CD4-positive, alpha-beta T cell (primary cell): Measurements from ENCODE around the gene HPSE. TPM values are rescaled to one million over a fixed set of nuclear protein-coding genes. Genes with fewer than 3 reads are reported as not detected.

Experiments used
- ATAC-seq: fragments of 200-7000 bp; cut with Tn5 transposase; one replicate; pipeline ENCODE4 v1.10.0; 2022; ENCODE audit warnings: mild to moderate bottlenecking; ENCODE audit not compliant: poor library complexity
- CTCF ChIA-PET: fragments of 350-600 bp; sonication (Branson Sonifier 250); formaldehyde crosslinking; loops from one replicate; lab custom pipeline; 2021; ENCODE audit warnings: antibody characterized with exemption, inconsistent platforms; lab: Charles Lee
- POLR2A ChIA-PET: fragments of 350-600 bp; sonication (Branson Sonifier 250); formaldehyde crosslinking; loops from one replicate; lab custom pipeline; 2021; ENCODE audit warnings: antibody characterized with exemption, inconsistent platforms; lab: Charles Lee
- DNase-seq, 14 experiments: peaks; one replicate each; pipeline ENCODE4 v3.0.0-alpha.2; 2013 to 2020; ENCODE audit warnings: mixed read lengths in 2 of 14
- H3K27ac ChIP-seq, 2 donors: one replicate each; pipeline versions ENCODE4 v1.5.1 to v1.7.0; 2013; ENCODE audit warnings: low read length in 2 of 2, low read depth in 1 of 2, mild to moderate bottlenecking in 1 of 2
- H3K27me3 ChIP-seq, 2 experiments: 1 replicate in 1 of 2; 2 replicates in 1 of 2; pipeline versions ENCODE4 v1.6.1 to v1.7.0; 2013; ENCODE audit warnings: low read length in 2 of 2, control low read depth in 1 of 2, mild to moderate bottlenecking in 1 of 2, moderate library complexity in 1 of 2; ENCODE audit not compliant: insufficient read depth in 2 of 2, control insufficient read depth in 1 of 2
- H3K36me3 ChIP-seq: one replicate; pipeline ENCODE4 v1.6.1; 2013; ENCODE audit warnings: low read length, control low read depth; ENCODE audit not compliant: insufficient read depth
- H3K4me1 ChIP-seq: one replicate; pipeline ENCODE4 v1.6.1; 2013; ENCODE audit warnings: low read length, control low read depth; ENCODE audit not compliant: insufficient read depth
- H3K4me3 ChIP-seq: one replicate; pipeline ENCODE4 v1.5.1; 2013; ENCODE audit warnings: mild to moderate bottlenecking, low read length, moderate library complexity
- H3K9me3 ChIP-seq, 2 experiments: 1 replicate in 1 of 2; 2 replicates in 1 of 2; pipeline versions ENCODE4 v1.6.1 to v1.7.0; 2013; ENCODE audit warnings: low read length in 2 of 2, mild to moderate bottlenecking in 2 of 2, control low read depth in 1 of 2, moderate library complexity in 1 of 2; ENCODE audit not compliant: control insufficient read depth in 1 of 2, insufficient read depth in 1 of 2
- H3K27ac Mint-ChIP-seq: one replicate; pipeline ENCODE4 v1.8.0; 2020; ENCODE audit warnings: mixed read lengths
- H3K27me3 Mint-ChIP-seq: one replicate; pipeline ENCODE4 v1.8.0; 2021; ENCODE audit warnings: mixed read lengths
- H3K36me3 Mint-ChIP-seq: one replicate; pipeline ENCODE4 v1.8.0; 2021; ENCODE audit warnings: low read depth, mixed read lengths
- H3K4me1 Mint-ChIP-seq: one replicate; pipeline ENCODE4 v1.8.0; 2021; ENCODE audit warnings: low read depth, mixed read lengths
- H3K4me3 Mint-ChIP-seq: one replicate; pipeline ENCODE4 v1.8.0; 2020; ENCODE audit warnings: mild to moderate bottlenecking, mixed read lengths
- H3K9me3 Mint-ChIP-seq: one replicate; pipeline ENCODE4 v1.8.0; 2020; ENCODE audit warnings: mixed read lengths
- CTCF ChIP-seq: fragments of 200-600 bp; IDR thresholded peaks from one replicate; pipeline ENCODE4 v1.8.0; 2022; ENCODE audit warnings: antibody characterized with exemption, mild to moderate bottlenecking
- intact Hi-C, 2 experiments: fragments of 100-400 bp; cut with DNase I in 1 of 2; cut with micrococcal nuclease in 1 of 2; formaldehyde crosslinking; loops; one replicate each; pipeline versions ENCODE4 v1.15.1 to v1.9.0; 2023 to 2025; cut with DNase I, micrococcal nuclease
- total RNA-seq, 174 experiments: library from RNA in 2 of 174; stranded (reverse) in 2 of 174; gene quantifications; one replicate each; pipeline ENCODE4 v1.2.3 and lab custom pipeline; 2021 to 2026

HPSE gene
- total RNA-seq, 2 experiments from 2014 or later: 1.5 to 2.1 TPM

GRCh38 chr4:83364312-83364711 lies 29.7 kb upstream of the HPSE start:
- Histone ChIP-seq H3K27me3 (no peaks in the 10 kb centered on the region), H3K9me3 (no peaks in the 10 kb centered on the region), H3K36me3 (no peaks in the 10 kb centered on the region), H3K4me1 (no peaks in the 10 kb centered on the region), H3K27ac (no peak overlapping the region), H3K4me3 (no peak overlapping the region)
- intact Hi-C loops: loop anchor here in 1 of 2 experiments (5.0 kb wide), 1 partner anchor 273 kb away; no protein-coding TSS in a partner anchor
- no peak overlapping the region for H3K4me3 Mint-ChIP-seq
- no peaks in the 10 kb centered on the region for H3K36me3 Mint-ChIP-seq
- DNase-seq: no peak
- POLR2A ChIA-PET: no interaction called here
- no peak for TF ChIP-seq CTCF
- no peaks in the 10 kb centered on the region for H3K9me3 Mint-ChIP-seq
- H3K4me1 Mint-ChIP-seq: no peaks in the 10 kb centered on the region
- CTCF ChIA-PET: interaction anchor here (0.7 kb wide), 1 partner anchor 331 kb away, joined by 3 read pairs; no protein-coding TSS in a partner anchor
- H3K27me3 Mint-ChIP-seq: no peaks in the 10 kb centered on the region
- H3K27ac Mint-ChIP-seq: no peak overlapping the region
- ATAC-seq: no peak

DNA sequence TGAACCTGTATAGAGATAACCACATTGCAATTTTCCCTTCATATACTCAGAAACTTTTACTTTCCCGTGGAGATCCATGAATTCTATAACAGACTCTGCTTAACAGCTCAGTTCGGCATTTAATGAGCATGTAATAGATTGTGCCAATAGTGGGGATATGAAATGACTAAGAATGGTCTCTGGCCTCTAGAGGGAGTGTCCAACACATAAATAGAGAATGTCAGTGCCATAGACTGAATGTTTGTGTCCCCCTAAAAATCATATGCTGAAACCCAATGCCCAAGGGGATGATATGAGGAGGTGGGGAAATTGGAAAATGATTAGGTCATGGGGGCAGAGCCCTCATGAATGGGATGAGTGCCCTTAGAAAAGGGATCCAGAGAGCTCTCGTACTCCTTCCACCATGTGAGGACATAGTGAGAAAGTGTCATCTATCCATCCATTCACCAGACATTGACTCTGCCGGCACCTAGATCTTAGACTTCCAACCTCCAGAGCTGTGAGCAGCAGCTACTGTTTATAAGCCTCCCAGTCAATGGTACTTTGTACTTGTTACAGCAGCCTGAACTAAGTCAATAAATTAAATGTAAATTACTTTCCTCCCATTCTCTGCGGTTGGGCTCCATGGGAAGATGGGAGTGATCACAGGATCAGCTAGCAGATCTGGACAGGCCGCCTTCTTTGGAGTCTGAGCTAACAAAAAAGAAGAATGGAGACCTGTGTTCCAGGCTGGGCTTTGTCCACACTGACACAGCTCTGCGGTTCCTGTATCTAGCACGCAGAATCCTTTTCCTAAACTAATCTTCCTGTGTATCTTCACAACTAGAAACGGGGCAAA lies 28.1 kb upstream of the HPSE start:
- DNase-seq (peak in 2 of 14 experiments; percentile 9 to 17), ATAC-seq (no peak)
- Histone ChIP-seq H3K9me3 (no peaks in the 10 kb centered on the region), H3K27me3 (no peaks in the 10 kb centered on the region), H3K27ac (no peak overlapping the region), H3K36me3 (no peaks in the 10 kb centered on the region), H3K4me1 (no peaks in the 10 kb centered on the region), H3K4me3 (no peak overlapping the region)
- intact Hi-C loops: loop anchor here in 1 of 2 experiments (5.0 kb wide), 1 partner anchor 275 kb away; no protein-coding TSS in a partner anchor
- ChIA-PET CTCF (no interaction called here), POLR2A (no interaction called here)
- H3K27ac Mint-ChIP-seq: no peak overlapping the region
- H3K4me1 Mint-ChIP-seq: no peaks in the 10 kb centered on the region
- H3K27me3 Mint-ChIP-seq: no peaks in the 10 kb centered on the region
- H3K36me3 Mint-ChIP-seq: no peaks in the 10 kb centered on the region
- no peak for TF ChIP-seq CTCF
- no peak overlapping the region for H3K4me3 Mint-ChIP-seq
- no peaks in the 10 kb centered on the region for H3K9me3 Mint-ChIP-seq

GRCh38 chr4:83361416-83362103 lies 26.9 kb upstream of the HPSE start:
- Histone ChIP-seq H3K36me3 (no peaks in the 10 kb centered on the region), H3K27ac (no peak overlapping the region), H3K4me1 (no peaks in the 10 kb centered on the region), H3K4me3 (no peak overlapping the region), H3K27me3 (no peaks in the 10 kb centered on the region), H3K9me3 (no peaks in the 10 kb centered on the region)
- Mint-ChIP-seq H3K4me1 (no peaks in the 10 kb centered on the region), H3K27ac (no peak overlapping the region), H3K4me3 (no peak overlapping the region), H3K9me3 (no peaks in the 10 kb centered on the region), H3K27me3 (no peaks in the 10 kb centered on the region), H3K36me3 (no peaks in the 10 kb centered on the region)
- intact Hi-C loops: loop anchor here in 1 of 2 experiments (5.0 kb wide), 1 partner anchor 276 kb away; no protein-coding TSS in a partner anchor
- ATAC-seq: no peak
- ChIA-PET CTCF (no interaction called here), POLR2A (no interaction called here)
- no peak for TF ChIP-seq CTCF
- no peak for DNase-seq
